Measurements from ENCODE around the gene PRG3.

PRG3 gene

GRCh38 chr11:57359896-57360690 is 20.9 kb downstream of the PRG3 start:
- H3K4me3 ChIP-seq (ENCODE audit: low read length) = no peak overlapping the region
- no peak for TF ChIP-seq CTCF (conservative IDR thresholded peaks at IDR 0.05; ENCODE audit: low read depth, low read length)
- no peak for DNase-seq (ENCODE audit: low read depth)

- no peak overlapping the region for H3K4me3 ChIP-seq (ENCODE audit: low read length)
- TF ChIP-seq CTCF (conservative IDR thresholded peaks at IDR 0.05; ENCODE audit: low read depth, low read length) = no peak
- DNase-seq (ENCODE audit: low read depth) = no peak
These were observed 21.6 kb downstream of the PRG3 start for GRCh38 chr11:57359396-57359795.

GRCh38 chr11:57358991-57359390 is 22.0 kb downstream of the PRG3 start:
- no peak for TF ChIP-seq CTCF (conservative IDR thresholded peaks at IDR 0.05; ENCODE audit: low read depth, low read length)
- H3K4me3 ChIP-seq (ENCODE audit: low read length) = no peak overlapping the region
- DNase-seq (ENCODE audit: low read depth) = no peak

- TF ChIP-seq CTCF (conservative IDR thresholded peaks at IDR 0.05; ENCODE audit: low read depth, low read length) = no peak
- no peak for DNase-seq (ENCODE audit: low read depth)
These were observed 22.4 kb downstream of the PRG3 start for GRCh38 chr11:57358543-57358961.

GRCh38 chr11:57357856-57358255 is 23.1 kb downstream of the PRG3 start:
- no peak for DNase-seq (ENCODE audit: low read depth)
- no peak for TF ChIP-seq CTCF (conservative IDR thresholded peaks at IDR 0.05; ENCODE audit: low read depth, low read length)

More at GRCh38 chr11:57358543-57358961, 22.4 kb downstream of the PRG3 start:
- H3K4me3 ChIP-seq (ENCODE audit: low read length) = no peak overlapping the region

GRCh38 chr11:57357310-57357709 is 23.6 kb downstream of the PRG3 start:
- H3K4me3 ChIP-seq (ENCODE audit: low read length) = no peak overlapping the region
- no peak for TF ChIP-seq CTCF (conservative IDR thresholded peaks at IDR 0.05; ENCODE audit: low read depth, low read length)
- no peak for DNase-seq (ENCODE audit: low read depth)

More at GRCh38 chr11:57357856-57358255, 23.1 kb downstream of the PRG3 start:
- H3K4me3 ChIP-seq (ENCODE audit: low read length) = no peak overlapping the region

- no peak for TF ChIP-seq CTCF (conservative IDR thresholded peaks at IDR 0.05; ENCODE audit: low read depth, low read length)
- no peak for DNase-seq (ENCODE audit: low read depth)
These were observed 24.7 kb downstream of the PRG3 start for GRCh38 chr11:57356268-57356667.

More at GRCh38 chr11:57356268-57356667, 24.7 kb downstream of the PRG3 start:
- H3K4me3 ChIP-seq (ENCODE audit: low read length) = no peak overlapping the region

Data from retinal pigment epithelial cell (primary cell).